LNCaP clone FGC (cell line): Measurements from ENCODE around the gene ACTN1.

Experiments used
- DNase-seq: peaks from one replicate; pipeline ENCODE4 v3.0.0-alpha.2; 2011; ENCODE audit warnings: low read depth
- H3K4me3 ChIP-seq: 2 replicates; pipeline ENCODE4 v1.5.1; 2011; ENCODE audit warnings: mild to moderate bottlenecking, low read depth, low read length, control low read depth
- CTCF ChIP-seq: IDR thresholded peaks from 2 replicates; pipeline ENCODE4 v1.5.1; 2012; ENCODE audit warnings: mild to moderate bottlenecking; ENCODE audit not compliant: control insufficient read depth, insufficient read depth; ENCODE audit errors: extremely low read depth

ACTN1 gene

DNA sequence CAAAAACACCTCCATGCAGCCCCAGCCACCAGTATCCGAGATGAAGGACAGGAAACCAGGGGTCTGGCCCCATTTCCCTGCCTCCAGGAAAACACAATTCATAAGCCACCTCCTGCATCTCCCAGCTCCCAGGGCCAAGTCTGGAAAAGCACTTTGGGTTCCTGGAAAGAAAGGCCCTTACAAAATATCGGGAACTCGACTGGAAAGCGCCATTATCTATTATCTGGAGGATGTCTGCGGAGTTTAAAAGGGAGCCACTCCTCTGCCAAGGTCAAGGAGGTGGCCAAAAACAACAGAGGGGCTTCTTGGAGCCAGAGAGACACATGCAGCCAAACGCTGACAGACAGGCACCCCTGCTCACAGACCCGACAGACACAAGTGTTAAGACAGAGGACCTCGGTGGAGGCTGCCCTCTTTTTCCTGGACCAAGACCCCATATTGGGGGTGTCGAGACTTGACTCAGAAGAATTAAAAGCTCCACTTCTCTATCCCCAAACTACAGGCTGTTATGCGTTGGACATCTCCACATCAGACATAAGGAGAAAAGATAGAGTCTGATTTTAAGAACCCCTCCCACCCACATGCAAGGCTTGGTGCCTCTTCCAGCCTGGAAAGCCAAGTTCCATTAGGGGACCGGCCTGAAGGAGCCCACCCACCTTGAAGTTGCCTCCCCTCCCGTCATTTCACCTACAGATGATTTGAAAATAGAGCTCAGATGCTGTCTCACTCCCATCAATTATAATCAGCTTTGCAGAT lies 9.6 kb downstream of the ACTN1 start:
- TF ChIP-seq CTCF: no peak
- no peak for DNase-seq
- H3K4me3 ChIP-seq: no peak overlapping the region

DNA sequence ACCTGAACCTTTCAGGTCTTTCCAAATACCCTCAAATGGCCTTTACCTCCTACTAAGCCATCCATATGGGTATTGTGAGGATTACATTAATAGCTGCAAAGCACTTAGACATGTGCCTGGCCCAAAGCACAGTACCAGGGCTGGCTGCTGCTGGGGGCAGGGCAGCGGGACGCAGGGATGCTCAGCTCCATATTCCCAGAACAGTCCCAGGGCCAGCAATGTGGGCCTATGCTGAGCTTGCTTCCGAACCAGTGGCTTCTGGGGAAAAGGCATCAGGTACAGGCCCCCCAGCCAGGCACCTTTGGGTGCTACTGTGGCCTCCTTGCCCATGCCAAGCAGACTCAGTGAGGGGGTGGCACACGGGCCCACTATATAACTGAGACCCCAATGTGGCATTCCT lies 10.4 kb downstream of the ACTN1 start:
- TF ChIP-seq CTCF: no peak
- H3K4me3 ChIP-seq: no peak overlapping the region

DNA sequence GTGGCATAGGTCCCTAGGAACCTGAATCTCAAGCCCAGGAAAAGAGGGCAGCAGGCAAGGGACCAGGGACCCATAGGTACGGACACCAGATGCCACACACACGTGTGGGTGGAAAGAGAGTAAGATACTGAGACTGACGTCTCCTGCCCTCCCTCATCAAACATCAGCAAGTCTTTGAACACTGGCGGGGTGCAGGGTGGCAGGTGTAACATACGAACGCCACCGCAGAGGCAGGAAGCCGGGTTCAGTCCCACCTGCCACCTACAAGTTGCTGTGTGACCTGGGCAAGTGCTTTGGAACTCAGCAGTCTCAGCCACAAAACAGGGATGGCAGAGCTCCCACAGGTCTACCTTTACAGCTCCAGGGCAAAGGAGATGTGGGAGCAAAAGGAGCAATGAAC lies 11.1 kb downstream of the ACTN1 start:
- no peak overlapping the region for H3K4me3 ChIP-seq
- no peak for DNase-seq
- TF ChIP-seq CTCF: no peak

More for the DNA sequence above, 10.4 kb downstream of the ACTN1 start:
- DNase-seq: no peak

GRCh38 chr14:68967459-68967940 lies 11.6 kb downstream of the ACTN1 start:
- no peak for DNase-seq
- H3K4me3 ChIP-seq: no peak overlapping the region
- no peak for TF ChIP-seq CTCF

DNA sequence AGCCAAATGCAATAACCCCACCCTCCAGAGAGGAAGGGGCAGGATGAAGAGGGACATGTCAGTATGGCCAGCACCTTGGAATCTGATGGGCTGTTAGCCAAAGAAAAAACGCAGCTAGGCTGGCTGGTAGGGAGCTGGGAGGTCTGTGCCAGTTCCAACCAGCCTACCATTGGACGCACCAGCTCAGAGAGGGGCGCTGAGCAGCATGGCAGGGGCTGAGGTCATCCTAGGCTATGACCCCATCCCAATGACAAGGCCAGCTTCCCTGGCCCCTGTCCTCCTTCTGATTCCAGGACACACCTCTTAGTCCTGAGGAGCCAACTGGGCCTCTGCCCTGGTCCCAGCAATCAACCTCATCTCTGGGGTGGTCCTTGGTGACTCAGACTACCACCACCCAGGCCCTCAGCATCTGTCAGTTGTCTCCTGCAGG lies 12.2 kb downstream of the ACTN1 start:
- peak; percentile 55 for DNase-seq
- H3K4me3 ChIP-seq: no peak overlapping the region
- TF ChIP-seq CTCF: no peak

DNA sequence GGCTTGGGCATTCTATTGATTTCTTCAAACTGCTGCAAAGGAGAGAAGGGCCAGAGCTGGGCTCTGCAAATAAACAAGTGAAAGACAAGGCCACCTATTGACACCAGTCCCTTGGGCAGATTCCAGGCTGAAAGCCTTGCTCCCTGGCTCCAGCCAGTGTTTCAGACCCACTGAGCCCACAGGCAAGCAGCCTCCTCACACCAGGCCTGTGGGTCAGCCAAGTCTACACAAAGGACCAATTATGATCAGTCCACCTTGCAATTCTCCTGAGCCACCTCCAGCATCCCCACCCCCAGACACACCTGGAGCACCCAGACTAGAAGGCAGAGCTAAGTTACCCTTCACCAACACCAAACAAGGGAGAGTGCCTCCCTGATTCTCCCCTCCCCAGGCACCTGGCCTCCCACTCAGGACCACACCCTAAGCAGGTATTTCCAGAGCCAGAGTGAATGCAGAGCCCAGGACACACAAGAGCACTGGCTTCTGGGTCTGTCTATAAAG lies 13.8 kb downstream of the ACTN1 start:
- H3K4me3 ChIP-seq: no peak overlapping the region
- TF ChIP-seq CTCF: no peak
- DNase-seq: no peak
